HG03064 (cell line): ENCODE results near the gene TFAP2B.

Experiments used
- ATAC-seq: cut with Tn5 transposase; IDR thresholded peaks from one replicate; pipeline ENCODE4 v1.9.1; 2021; ENCODE audit warnings: low read depth; ENCODE audit not compliant: unreplicated experiment

Gene TFAP2B

GRCh38 chr6:50823094-50823920 is 4.6 kb downstream of the TFAP2B start:
- ATAC-seq, result no peak

- ATAC-seq, result no peak
Measured at GRCh38 chr6:50824552-50824951, 5.9 kb downstream of the TFAP2B start.

GRCh38 chr6:50825375-50826036 is 6.8 kb downstream of the TFAP2B start:
- no peak for ATAC-seq

- no peak for ATAC-seq
Measured at GRCh38 chr6:50826037-50826761, 7.5 kb downstream of the TFAP2B start.

- ATAC-seq, result no peak
Measured at GRCh38 chr6:50826803-50827202, 8.1 kb downstream of the TFAP2B start.

GRCh38 chr6:50829049-50829448 is 10.4 kb downstream of the TFAP2B start:
- no peak for ATAC-seq

- no peak for ATAC-seq
Measured at GRCh38 chr6:50829898-50830444, 11.3 kb downstream of the TFAP2B start.

- ATAC-seq, result no peak
Measured at GRCh38 chr6:50831186-50831585, 12.5 kb downstream of the TFAP2B start.

GRCh38 chr6:50832912-50833311 is 14.2 kb downstream of the TFAP2B start:
- ATAC-seq, result no peak

- ATAC-seq, result no peak
Measured at GRCh38 chr6:50834929-50835410, 16.3 kb downstream of the TFAP2B start.

- ATAC-seq, result no peak
Measured at GRCh38 chr6:50836231-50836630, 17.6 kb downstream of the TFAP2B start.

- no peak for ATAC-seq
Measured at GRCh38 chr6:50837589-50838445, 19.1 kb downstream of the TFAP2B start.

GRCh38 chr6:50840112-50840810 is 21.6 kb downstream of the TFAP2B start:
- no peak for ATAC-seq

GRCh38 chr6:50840811-50841192 is 22.1 kb downstream of the TFAP2B start:
- ATAC-seq, result no peak

- ATAC-seq, result no peak
Measured at GRCh38 chr6:50842446-50842845, 23.8 kb downstream of the TFAP2B start.

GRCh38 chr6:50842861-50843384 is 24.3 kb downstream of the TFAP2B start:
- ATAC-seq, result no peak

GRCh38 chr6:50843842-50844241 is 25.2 kb downstream of the TFAP2B start:
- ATAC-seq, result no peak

GRCh38 chr6:50845499-50846143 is 26.9 kb downstream of the TFAP2B start:
- ATAC-seq, result no peak
